SJSA1 (cell line): ENCODE results near the gene ZNF431. TPM values are rescaled to one million over a fixed set of nuclear protein-coding genes. Genes with fewer than 3 reads are reported as not detected.
"Not testable (repeated sequence)": the region's sequence is repeated elsewhere in the genome, so short reads cannot be mapped to it uniquely, and the experiment has no call there.

Source experiments
- DNase-seq, 2 experiments: peaks; one replicate each; pipeline ENCODE4 v3.0.0-alpha.2; 2015 to 2020; ENCODE audit warnings: low spot score in 2 of 2, low read depth in 1 of 2
- H3K27ac ChIP-seq: fragments of 250-450 bp; sonication (Bioruptor Pico); 2 replicates; pipeline ENCODE4 v1.5.1; 2020; ENCODE audit warnings: mild to moderate bottlenecking, moderate library complexity
- H3K27me3 ChIP-seq: fragments of 250-450 bp; sonication (Bioruptor Pico); replicated peaks from 2 replicates; pipeline ENCODE4 v1.5.1; 2020; ENCODE audit warnings: mild to moderate bottlenecking, moderate library complexity
- H3K36me3 ChIP-seq: fragments of 250-450 bp; sonication (Bioruptor Pico); 2 replicates; pipeline ENCODE4 v1.5.1; 2020; ENCODE audit warnings: mild to moderate bottlenecking
- H3K4me1 ChIP-seq: fragments of 250-450 bp; sonication (Bioruptor Pico); replicated peaks from 2 replicates; pipeline ENCODE4 v1.6.1; 2021; ENCODE audit warnings: mild to moderate bottlenecking
- H3K4me3 ChIP-seq: fragments of 250-450 bp; sonication (Bioruptor Pico); 2 replicates; pipeline ENCODE4 v1.5.1; 2020; ENCODE audit warnings: mild to moderate bottlenecking
- H3K9me3 ChIP-seq: fragments of 250-450 bp; sonication (Bioruptor Pico); replicated peaks from 2 replicates; pipeline ENCODE4 v1.5.1; 2020; ENCODE audit warnings: mild to moderate bottlenecking
- total RNA-seq: library from RNA; depleted of rRNA; stranded (reverse); fragments of >200 nt; shearing (Covaris generic); gene quantifications from 2 replicates; pipeline ENCODE4 v1.2.3, GENCODE V29; 2014; rRNA removed

The ZNF431 gene
- total RNA-seq, 1 experiment from 2014 or later = 7.4 TPM

- no peak for DNase-seq
- H3K4me3 ChIP-seq = no peak overlapping the region
- no peaks in the 10 kb centered on the region for H3K27me3 ChIP-seq
- no peak overlapping the region for H3K27ac ChIP-seq
- no peaks in the 10 kb centered on the region for H3K4me1 ChIP-seq
- H3K36me3 ChIP-seq = peaks cover 46% of the 10 kb centered on the region
- peaks cover 5% of the 10 kb centered on the region; the same call in 1 of the 2 replicates for H3K9me3 ChIP-seq
Observed at GRCh38 chr19:21164541-21164940, 22.7 kb downstream of the ZNF431 start.

GRCh38 chr19:21166436-21166835 lies 24.6 kb downstream of the ZNF431 start:
- peaks cover 40% of the 10 kb centered on the region for H3K36me3 ChIP-seq
- H3K9me3 ChIP-seq = no peaks in the 10 kb centered on the region
- H3K4me1 ChIP-seq = no peaks in the 10 kb centered on the region
- H3K27ac ChIP-seq = no peak overlapping the region
- no peaks in the 10 kb centered on the region for H3K27me3 ChIP-seq
- H3K4me3 ChIP-seq = no peak overlapping the region
- no peak for DNase-seq

GRCh38 chr19:21197590-21198295 lies 55.9 kb downstream of the ZNF431 start:
- Histone ChIP-seq H3K36me3 (no peaks in the 10 kb centered on the region), H3K27me3 (no peaks in the 10 kb centered on the region), H3K4me3 (no peak overlapping the region), H3K27ac (no peak overlapping the region), H3K4me1 (no peaks in the 10 kb centered on the region), H3K9me3 (no peaks in the 10 kb centered on the region)
- DNase-seq = no peak

- Histone ChIP-seq H3K27ac (no peak overlapping the region), H3K27me3 (no peaks in the 10 kb centered on the region), H3K36me3 (no peaks in the 10 kb centered on the region), H3K9me3 (no peaks in the 10 kb centered on the region), H3K4me3 (no peak overlapping the region), H3K4me1 (no peaks in the 10 kb centered on the region)
- no peak for DNase-seq
Observed at GRCh38 chr19:21202865-21203494, 61.1 kb downstream of the ZNF431 start.

- DNase-seq = no peak
- no peak overlapping the region for H3K27ac ChIP-seq
- no peak overlapping the region for H3K4me3 ChIP-seq
Observed at GRCh38 chr19:21210037-21210621, 68.3 kb downstream of the ZNF431 start.

GRCh38 chr19:21221693-21222092 lies 79.9 kb downstream of the ZNF431 start:
- Histone ChIP-seq H3K36me3 (no peaks in the 10 kb centered on the region), H3K9me3 (no peaks in the 10 kb centered on the region; the same call in none of the 2 replicates), H3K4me1 (no peaks in the 10 kb centered on the region), H3K4me3 (no peak overlapping the region), H3K27me3 (no peaks in the 10 kb centered on the region), H3K27ac (no peak overlapping the region)
- DNase-seq = no peak

More at GRCh38 chr19:21210037-21210621, 68.3 kb downstream of the ZNF431 start:
- Histone ChIP-seq H3K27me3 (no peaks in the 10 kb centered on the region), H3K4me1 (no peaks in the 10 kb centered on the region), H3K36me3 (no peaks in the 10 kb centered on the region), H3K9me3 (peaks cover 6% of the 10 kb centered on the region; the same call in 1 of the 2 replicates)

GRCh38 chr19:21229938-21230337 lies 88.1 kb downstream of the ZNF431 start:
- H3K27ac ChIP-seq, H3K4me3 ChIP-seq, H3K36me3 ChIP-seq, H3K4me1 ChIP-seq, DNase-seq, H3K27me3 ChIP-seq, H3K9me3 ChIP-seq: not testable (repeated sequence)

- DNase-seq = no peak
- no peaks in the 10 kb centered on the region for H3K36me3 ChIP-seq
- H3K27ac ChIP-seq = no peak overlapping the region
- no peaks in the 10 kb centered on the region for H3K27me3 ChIP-seq
- H3K9me3 ChIP-seq = no peaks in the 10 kb centered on the region; the same call in 1 of the 2 replicates
- no peaks in the 10 kb centered on the region for H3K4me1 ChIP-seq
- H3K4me3 ChIP-seq = no peak overlapping the region
Observed at GRCh38 chr19:21233691-21234090, 91.9 kb downstream of the ZNF431 start.

- H3K27me3 ChIP-seq, H3K27ac ChIP-seq, H3K4me3 ChIP-seq, H3K36me3 ChIP-seq, H3K4me1 ChIP-seq, DNase-seq, H3K9me3 ChIP-seq: not testable (repeated sequence)
Observed at GRCh38 chr19:21236751-21237150, 94.9 kb downstream of the ZNF431 start.

GRCh38 chr19:21238670-21239069 lies 96.8 kb downstream of the ZNF431 start:
- no peaks in the 10 kb centered on the region for H3K27me3 ChIP-seq
- H3K4me1 ChIP-seq = no peaks in the 10 kb centered on the region
- no peak for DNase-seq
- H3K4me3 ChIP-seq = no peak overlapping the region
- no peak overlapping the region for H3K27ac ChIP-seq
- H3K9me3 ChIP-seq = no peaks in the 10 kb centered on the region; the same call in 1 of the 2 replicates
- no peaks in the 10 kb centered on the region for H3K36me3 ChIP-seq

Other genes starting within 250 kb of the ZNF431 start
- 11.8 and 17.4 TPM in 2 replicates for gene ZNF85, start 218.8 kb upstream of the ZNF431 start, total RNA-seq
- 5.5 and 12.7 TPM in 2 replicates for gene ZNF430, start 121.4 kb upstream of the ZNF431 start, total RNA-seq
- gene ZNF714, start 59.8 kb upstream of the ZNF431 start, total RNA-seq = 14.4 and 25.8 TPM in 2 replicates
- gene ZNF708, start 187.4 kb downstream of the ZNF431 start, total RNA-seq = 2.7 and 5.0 TPM in 2 replicates
- gene ZNF738, start 217.0 kb downstream of the ZNF431 start, total RNA-seq = 11.5 and 18.4 TPM in 2 replicates